ENCODE data around the gene OR1J2.
"Not testable (repeated sequence)": the region's sequence is repeated elsewhere in the genome, so short reads cannot be mapped to it uniquely, and the experiment has no call there.

OR1J2 gene

DNA sequence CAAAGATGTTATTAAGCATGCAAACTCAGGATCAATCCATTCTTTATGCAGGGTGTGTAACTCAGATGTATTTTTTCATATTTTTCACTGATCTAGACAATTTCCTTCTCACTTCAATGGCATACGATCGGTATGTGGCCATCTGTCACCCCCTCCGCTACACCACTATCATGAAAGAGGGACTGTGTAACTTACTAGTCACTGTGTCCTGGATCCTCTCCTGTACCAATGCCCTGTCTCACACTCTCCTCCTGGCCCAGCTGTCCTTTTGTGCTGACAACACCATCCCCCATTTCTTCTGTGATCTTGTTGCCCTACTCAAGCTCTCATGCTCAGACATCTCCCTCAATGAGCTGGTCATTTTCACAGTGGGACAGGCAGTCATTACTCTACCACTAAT is 8.8 kb downstream of the OR1J2 start:
- TF ChIP-seq, protein P1, sequence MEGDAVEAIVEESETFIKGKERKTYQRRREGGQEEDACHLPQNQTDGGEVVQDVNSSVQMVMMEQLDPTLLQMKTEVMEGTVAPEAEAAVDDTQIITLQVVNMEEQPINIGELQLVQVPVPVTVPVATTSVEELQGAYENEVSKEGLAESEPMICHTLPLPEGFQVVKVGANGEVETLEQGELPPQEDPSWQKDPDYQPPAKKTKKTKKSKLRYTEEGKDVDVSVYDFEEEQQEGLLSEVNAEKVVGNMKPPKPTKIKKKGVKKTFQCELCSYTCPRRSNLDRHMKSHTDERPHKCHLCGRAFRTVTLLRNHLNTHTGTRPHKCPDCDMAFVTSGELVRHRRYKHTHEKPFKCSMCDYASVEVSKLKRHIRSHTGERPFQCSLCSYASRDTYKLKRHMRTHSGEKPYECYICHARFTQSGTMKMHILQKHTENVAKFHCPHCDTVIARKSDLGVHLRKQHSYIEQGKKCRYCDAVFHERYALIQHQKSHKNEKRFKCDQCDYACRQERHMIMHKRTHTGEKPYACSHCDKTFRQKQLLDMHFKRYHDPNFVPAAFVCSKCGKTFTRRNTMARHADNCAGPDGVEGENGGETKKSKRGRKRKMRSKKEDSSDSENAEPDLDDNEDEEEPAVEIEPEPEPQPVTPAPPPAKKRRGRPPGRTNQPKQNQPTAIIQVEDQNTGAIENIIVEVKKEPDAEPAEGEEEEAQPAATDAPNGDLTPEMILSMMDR (conservative IDR thresholded peaks at IDR 0.05): no peak

DNA sequence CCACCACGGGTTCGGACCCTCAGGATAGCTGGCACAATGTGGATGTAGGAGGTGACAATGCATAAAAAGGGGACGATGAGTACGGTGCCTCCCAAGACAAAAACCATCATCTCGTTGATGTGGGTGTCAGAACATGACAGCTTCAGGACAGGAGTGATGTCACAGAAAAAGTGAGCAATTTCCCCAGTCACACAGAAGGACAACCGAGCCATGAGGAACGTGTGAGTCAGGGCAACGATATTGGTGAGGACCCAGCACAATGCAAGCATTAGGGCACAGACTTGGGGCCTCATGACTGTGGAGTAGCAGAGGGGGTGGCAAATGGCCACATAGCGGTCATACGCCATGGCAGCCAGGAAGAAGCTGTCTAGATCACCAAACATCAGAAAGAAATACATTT is 16.0 kb downstream of the OR1J2 start:
- no peak overlapping the region for H3K27ac ChIP-seq
- no peak for TF ChIP-seq ZFX (IDR thresholded peaks at IDR 0.05)
- TF ChIP-seq, protein P1 (conservative IDR thresholded peaks at IDR 0.05): no peak

More for the DNA sequence above, 8.8 kb downstream of the OR1J2 start:
- no peak overlapping the region for H3K27ac ChIP-seq

DNA sequence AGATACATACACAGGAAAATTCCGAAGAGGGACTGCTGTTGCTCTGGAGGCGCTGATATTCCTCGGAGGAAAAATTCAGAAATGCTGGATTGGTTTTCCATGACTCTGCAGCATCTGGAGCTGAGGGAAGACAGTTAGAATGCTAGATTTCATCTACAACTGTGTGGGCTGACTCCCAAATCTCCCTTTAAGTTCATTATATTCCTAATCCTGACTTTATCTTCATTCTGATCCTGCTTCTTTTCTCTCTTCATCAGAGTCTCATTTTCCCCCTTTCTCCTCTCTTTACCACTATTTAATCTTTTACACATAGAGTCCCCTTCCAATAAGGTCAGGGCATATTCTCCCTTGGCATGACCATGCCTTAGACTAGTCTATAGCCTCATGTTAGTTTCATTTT is 16.6 kb downstream of the OR1J2 start, which contains the start of gene OR1N1:
TSS of gene OR1N1 (minus strand) at position 101 of the 400 bp plus-strand sequence. CDS start at position 101, 0 bp downstream.
- TF ChIP-seq, protein P1 (conservative IDR thresholded peaks at IDR 0.05): no peak
- TF ChIP-seq ZFX (IDR thresholded peaks at IDR 0.05): no peak

DNA sequence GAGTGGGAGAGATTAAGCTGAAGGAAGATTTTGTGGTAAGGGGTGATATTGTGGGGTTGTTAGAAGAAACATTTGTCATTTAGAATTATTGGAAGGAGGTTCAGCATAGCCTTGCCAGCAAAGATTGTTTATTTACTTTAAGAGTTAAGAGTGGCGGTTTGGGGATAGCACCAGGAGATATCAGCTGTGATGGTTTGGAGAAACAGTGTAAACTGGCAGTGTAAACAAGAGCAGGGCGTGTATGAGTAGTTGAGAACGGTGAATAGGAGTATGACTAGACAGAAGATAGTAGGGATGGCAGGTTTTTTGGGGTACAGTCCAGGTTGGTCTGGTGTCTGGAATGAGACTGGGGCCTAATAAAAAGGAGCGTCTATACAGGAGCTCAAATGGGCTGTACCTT is 20.6 kb downstream of the OR1J2 start:
- not testable (repeated sequence) for H3K27ac ChIP-seq

More for the DNA sequence above, 16.6 kb downstream of the OR1J2 start, which contains the start of gene OR1N1:
- no peak within 1 kb of the TSS for H3K27ac ChIP-seq

DNA sequence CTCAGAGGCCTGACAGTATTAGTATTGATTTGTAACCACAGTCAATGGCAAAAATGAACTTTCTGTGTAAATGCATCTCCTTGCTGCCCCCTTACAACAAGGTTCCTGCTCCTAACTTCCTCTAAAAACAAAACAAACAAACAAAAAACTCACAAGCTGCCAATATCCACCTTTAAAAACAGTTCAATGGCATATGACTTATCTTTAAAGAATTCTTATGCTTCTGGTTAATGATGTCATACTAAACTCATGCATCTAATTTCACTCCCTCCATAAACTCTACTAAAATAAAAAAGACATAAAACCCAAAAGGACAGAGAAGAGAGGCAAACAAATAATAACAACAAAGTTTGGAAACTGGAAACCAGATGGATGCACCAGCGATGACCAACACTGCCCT is 25.5 kb downstream of the OR1J2 start:
- no peak for TF ChIP-seq ZFX (IDR thresholded peaks at IDR 0.05)
- TF ChIP-seq, protein P1 (conservative IDR thresholded peaks at IDR 0.05): no peak
- H3K27ac ChIP-seq: no peak overlapping the region

DNA sequence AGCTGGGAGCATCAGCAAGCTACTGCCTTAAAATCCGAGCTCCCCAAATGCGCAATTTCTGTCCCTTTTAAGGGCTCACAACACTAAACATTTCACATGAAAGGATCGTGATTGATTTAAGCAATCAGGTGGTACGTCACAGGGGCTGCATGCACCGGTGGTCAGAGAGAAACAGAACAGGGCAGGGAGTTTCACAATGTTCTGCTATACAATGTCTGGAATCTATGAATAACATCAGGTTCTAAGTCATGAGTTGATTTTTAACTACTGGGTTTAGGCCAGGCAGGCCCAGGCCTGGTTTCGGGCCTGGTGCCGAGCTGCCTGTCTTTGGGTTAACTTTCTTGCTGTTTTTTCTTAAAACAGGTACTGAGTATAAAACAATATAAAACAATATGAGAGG is 26.5 kb downstream of the OR1J2 start:
- not testable (repeated sequence) for H3K27ac ChIP-seq

DNA sequence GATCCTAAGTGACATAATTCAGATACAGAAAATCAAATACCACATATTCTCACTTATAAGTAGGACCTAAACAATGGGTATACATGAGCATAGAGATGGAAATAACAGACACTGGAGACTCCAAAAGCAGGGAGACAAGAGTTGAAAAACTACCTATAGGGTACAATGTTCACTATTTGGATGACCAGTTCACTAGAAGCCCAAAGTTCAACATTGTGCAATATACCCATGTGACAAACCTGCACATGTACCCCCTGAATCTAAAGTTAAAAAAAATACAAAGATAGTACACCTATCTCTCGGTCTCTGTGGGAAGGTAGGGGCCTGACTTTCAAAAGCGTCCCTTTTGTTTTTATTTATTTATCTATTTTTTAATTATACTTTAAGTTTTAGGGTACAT is 28.2 kb downstream of the OR1J2 start:
- H3K27ac ChIP-seq: no peak overlapping the region
- TF ChIP-seq ZFX (IDR thresholded peaks at IDR 0.05): no peak
- TF ChIP-seq, protein P1 (conservative IDR thresholded peaks at IDR 0.05): no peak

DNA sequence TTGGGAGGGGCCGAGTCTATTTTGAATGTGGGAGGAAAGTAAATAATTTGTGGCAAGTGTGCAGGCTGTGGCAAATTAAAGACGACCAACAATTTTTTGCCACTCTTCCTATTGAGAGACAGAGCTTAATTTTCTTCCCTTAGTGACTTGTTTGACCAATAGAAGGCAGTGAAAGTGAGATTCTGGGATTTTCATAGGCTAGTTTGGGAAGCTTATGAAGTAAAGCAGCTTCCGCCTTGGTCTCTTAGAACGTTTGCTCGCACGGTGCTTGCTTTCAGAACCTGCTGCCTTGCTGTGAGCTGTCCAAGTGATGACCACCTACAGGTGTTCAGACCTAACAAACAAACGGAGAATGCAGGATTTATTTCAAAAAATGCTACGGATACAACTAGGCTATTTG is 35.6 kb downstream of the OR1J2 start:
- no peak for TF ChIP-seq ZFX (IDR thresholded peaks at IDR 0.05)
- TF ChIP-seq, protein P1 (conservative IDR thresholded peaks at IDR 0.05): no peak
- no peak overlapping the region for H3K27ac ChIP-seq

DNA sequence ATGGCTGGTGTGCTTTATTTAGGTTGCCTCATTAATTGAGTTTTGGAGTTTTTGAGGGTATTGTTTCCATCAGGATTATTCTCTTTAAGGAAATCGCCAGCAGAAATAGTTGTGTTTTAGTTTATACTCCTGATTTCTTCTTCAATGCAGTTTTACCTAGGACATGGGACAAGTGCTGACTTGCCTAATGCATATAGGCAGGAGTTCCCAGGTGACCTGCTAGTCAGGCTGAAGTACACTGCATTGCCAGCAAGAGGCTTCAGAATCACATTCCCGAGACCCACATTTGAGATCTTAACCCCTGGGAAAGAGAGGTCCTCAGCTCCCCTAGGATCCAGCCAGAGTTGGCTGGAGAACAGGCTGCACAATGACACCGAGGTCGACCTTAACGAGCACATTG is 40.8 kb downstream of the OR1J2 start:
- no peak for TF ChIP-seq ZFX (IDR thresholded peaks at IDR 0.05)
- TF ChIP-seq, protein P1 (conservative IDR thresholded peaks at IDR 0.05): no peak
- no peak overlapping the region for H3K27ac ChIP-seq
